Heart left ventricle (tissue), 16 donors: Measurements from ENCODE around the gene TRH. TPM values are rescaled to one million over a fixed set of nuclear protein-coding genes. Genes with fewer than 3 reads are reported as not detected.

Experiments
- ATAC-seq, 4 donors: fragments of 200-7000 bp; cut with Tn5 transposase; one replicate each; pipeline ENCODE4 v1.9.1; 2020 to 2022; ENCODE audit warnings: moderate library complexity in 4 of 4, mild to moderate bottlenecking in 3 of 4, moderate number of reproducible peaks in 1 of 4
- DNase-seq, 5 donors: peaks; one replicate each; pipeline ENCODE4 v3.0.0-alpha.2; 2020
- H3K27ac ChIP-seq, 12 donors: fragments of 200-600 bp; sonication (generic) in 4 of 12; one replicate each; pipeline versions ENCODE4 v1.5.0 to v1.8.0; 2016 to 2022; ENCODE audit warnings: mild to moderate bottlenecking in 2 of 12
- H3K27me3 ChIP-seq, 9 donors: fragments of 200-600 bp; sonication (generic) in 2 of 9; one replicate each; pipeline versions ENCODE4 v1.5.1 to v1.8.0; 2016 to 2022; ENCODE audit warnings: mild to moderate bottlenecking in 3 of 9
- H3K36me3 ChIP-seq, 9 donors: fragments of 200-600 bp; sonication (generic) in 2 of 9; one replicate each; pipeline versions ENCODE4 v1.5.0 to v1.8.0; 2018 to 2022; ENCODE audit warnings: mild to moderate bottlenecking in 2 of 9
- H3K4me1 ChIP-seq, 12 donors: fragments of 200-600 bp; sonication (generic) in 4 of 12; one replicate each; pipeline versions ENCODE4 v1.5.0 to v1.8.0; 2016 to 2022; ENCODE audit warnings: mild to moderate bottlenecking in 3 of 12
- H3K4me3 ChIP-seq, 12 donors: fragments of 200-600 bp; sonication (generic) in 4 of 12; one replicate each; pipeline versions ENCODE4 v1.5.0 to v1.8.0; 2017 to 2022; ENCODE audit warnings: mild to moderate bottlenecking in 9 of 12, moderate library complexity in 4 of 12
- H3K9me3 ChIP-seq, 12 donors: fragments of 200-600 bp; sonication (generic) in 4 of 12; one replicate each; pipeline versions ENCODE4 v1.5.0 to v1.8.0; 2016 to 2022; ENCODE audit warnings: mild to moderate bottlenecking in 1 of 12
- CTCF ChIP-seq, 12 donors: fragments of 200-600 bp; sonication (generic) in 4 of 12; IDR thresholded peaks; one replicate each; pipeline versions ENCODE4 v1.5.0 to v1.8.0; 2018 to 2022; ENCODE audit warnings: antibody characterized with exemption in 12 of 12, mild to moderate bottlenecking in 5 of 12
- POLR2A ChIP-seq, 2 donors: fragments of 450-650 bp; IDR thresholded peaks; one replicate each; pipeline ENCODE4 v1.6.1; 2017; ENCODE audit warnings: antibody characterized with exemption in 2 of 2, mild to moderate bottlenecking in 2 of 2, moderate library complexity in 2 of 2
- WGBS, 4 donors: extraction: QIAGEN DNeasy Blood & Tissue Kit in 2 of 4; methylation state at CpG; one replicate each; pipeline versions ENCODE4 v1.1.5 to v1.1.7; 2013 to 2018; 5-methylcytosine and 5-hydroxymethylcytosine counted together
- intact Hi-C, 10 donors: fragments of 100-400 bp; cut with DNase I; formaldehyde crosslinking; loops; one replicate each; pipeline versions ENCODE4 v1.11.1 to v1.14.2; 2022
- polyA plus RNA-seq, 2 donors: library from polyadenylated mRNA; stranded (reverse); fragments of 200-250 nt; gene quantifications; one replicate each; pipeline ENCODE4 v1.2.3, GENCODE V29; 2013
- total RNA-seq, 9 donors: library from RNA; depleted of rRNA in 2 of 9; stranded (reverse); fragments of >200 nt in 2 of 9; fragmentation: NEBNext Ultra II Directional in 3 of 9; extraction: Animal tissue kit (Norgen Biotek cat#: 25700) in 3 of 9; gene quantifications; one replicate each; pipeline versions ENCODE4 v1.1.0 to v1.2.4, GENCODE V29; 2016 to 2023
- donor health status: ischemic (EF 13 %, LVEDD 7.1; RV severe dilation, severe dysfunction).
- donor health status: healthy with polysubstance abuse.
- donor health status: DM: no; HTN: yes; CAD: no.
- donor health status: DM: no; HTN: no; CAD: no.
- donor health status: ischemic (EF 25% LVEDD 6.9; RV normal size, moderate dysfunction).
- donor health status: ischemic (EF 25% LVEDD 5.7; RV mildly dilated, moderate dysfunction).
- donor health status: healthy.
- donor health status: DM: yes; HTN: yes; CAD: no.
- donor health status: ischemic (EF 35%, LVEDD 5.7; RV mildly dilated, moderate dysfunction).
- donor health status: nonischemic (EF 11% LVEDD 7.7; RV severe dilation, severe dysfunction).
- donor health status: DM: yes; HTN: yes; CAD: no.
- donor health status: PGD.
- donor health status: ischemic (EF 29% LVEDD 5.4; RV normal size, mild dysfunction).
- donor health status: nonischemic (EF 23%, LVEDD 6.1; RV moderate dilation, normal function).

The TRH gene
- total and polyA plus RNA-seq, 11 donors = not detected

GRCh38 chr3:129974833-129975704, 549 bp downstream of the TRH start:
- peak in 3 of 4 donors; percentile 38 to 42 (median 39) for ATAC-seq
- Histone ChIP-seq H3K4me1 (peaks cover 0 to 17% (median 14%) of the 10 kb centered on the region in 12 donors), H3K36me3 (no peaks in the 10 kb centered on the region), H3K4me3 (peak overlapping the region; percentile 8 to 40 (median 23)), H3K27me3 (peaks cover 28 to 66% (median 45%) of the 10 kb centered on the region in 9 donors), H3K27ac (no peak overlapping the region), H3K9me3 (no peaks in the 10 kb centered on the region)
- TF ChIP-seq POLR2A (IDR thresholded peaks at IDR 0.05) (no peak), CTCF (IDR thresholded peaks at IDR 0.05) (no peak)
- WGBS, 4 donors = 2 to 5% (median 3%) methylated on average over 48 to 71 of the region's 71 CpGs
- intact Hi-C loops = no loop called here
- peak in 2 of 5 donors; percentile 37 to 65 for DNase-seq

- H3K4me1 ChIP-seq = peaks cover 0 to 17% (median 14%) of the 10 kb centered on the region in 12 donors
- intact Hi-C loops = no loop called here
- no peaks in the 10 kb centered on the region for H3K36me3 ChIP-seq
- TF ChIP-seq POLR2A (IDR thresholded peaks at IDR 0.05) (no peak), CTCF (IDR thresholded peaks at IDR 0.05) (no peak)
- peak overlapping the region in 6 of 12 donors; percentile 10 to 40 (median 24) for H3K4me3 ChIP-seq
- peaks cover 28 to 72% (median 46%) of the 10 kb centered on the region in 9 donors for H3K27me3 ChIP-seq
- H3K9me3 ChIP-seq = no peaks in the 10 kb centered on the region
- WGBS, 4 donors = 5 to 19% (median 17%) methylated on average over 12 to 27 of the region's 27 CpGs
- ATAC-seq (no peak), DNase-seq (no peak)
- no peak overlapping the region for H3K27ac ChIP-seq
These were observed 1.2 kb downstream of the TRH start for GRCh38 chr3:129975705-129976048.

GRCh38 chr3:129976286-129976685, 1.8 kb downstream of the TRH start:
- 86 to 92% (median 90%) methylated on average over 4 of the region's 4 CpGs for WGBS, 4 donors
- ATAC-seq (no peak), DNase-seq (no peak)
- no peak overlapping the region for H3K4me3 ChIP-seq
- peaks cover 28 to 77% (median 46%) of the 10 kb centered on the region in 9 donors for H3K27me3 ChIP-seq
- TF ChIP-seq POLR2A (IDR thresholded peaks at IDR 0.05) (no peak), CTCF (IDR thresholded peaks at IDR 0.05) (no peak)
- H3K9me3 ChIP-seq = no peaks in the 10 kb centered on the region
- H3K36me3 ChIP-seq = no peaks in the 10 kb centered on the region
- peaks cover 0 to 17% (median 14%) of the 10 kb centered on the region in 12 donors for H3K4me1 ChIP-seq
- intact Hi-C loops = no loop called here
- no peak overlapping the region for H3K27ac ChIP-seq

- H3K36me3 ChIP-seq = no peaks in the 10 kb centered on the region
- H3K27me3 ChIP-seq = peaks cover 28 to 82% (median 46%) of the 10 kb centered on the region in 9 donors
- H3K27ac ChIP-seq = no peak overlapping the region
- peak in 3 of 4 donors; percentile 44 to 54 (median 50) for ATAC-seq
- no peaks in the 10 kb centered on the region for H3K9me3 ChIP-seq
- no peak overlapping the region for H3K4me3 ChIP-seq
- DNase-seq = no peak
- intact Hi-C loops = no loop called here
- H3K4me1 ChIP-seq = peaks cover 0 to 17% (median 14%) of the 10 kb centered on the region in 12 donors
- TF ChIP-seq CTCF (IDR thresholded peaks at IDR 0.05) (no peak), POLR2A (IDR thresholded peaks at IDR 0.05) (no peak)
- WGBS, 4 donors = 52 to 60% (median 57%) methylated on average over 2 of the region's 2 CpGs
These were observed 3.6 kb downstream of the TRH start for GRCh38 chr3:129978123-129978522.
